B cell (primary cell): Measurements from ENCODE around the gene TNFRSF6B. TPM values are rescaled to one million over a fixed set of nuclear protein-coding genes. Genes with fewer than 3 reads are reported as not detected.

Experiments
- ATAC-seq: fragments of 200-7000 bp; cut with Tn5 transposase; one replicate; pipeline ENCODE4 v1.10.0; 2021; ENCODE audit warnings: low read depth, mild to moderate bottlenecking, moderate number of reproducible peaks, moderate library complexity
- CTCF ChIA-PET: fragments of 350-600 bp; sonication (Branson Sonifier 250); formaldehyde crosslinking; loops from one replicate; lab custom pipeline; 2021; ENCODE audit warnings: antibody characterized with exemption, inconsistent platforms; lab: Charles Lee
- POLR2A ChIA-PET: fragments of 350-600 bp; sonication (Branson Sonifier 250); formaldehyde crosslinking; loops from one replicate; lab custom pipeline; 2021; ENCODE audit warnings: antibody characterized with exemption; lab: Charles Lee
- DNase-seq: peaks from one replicate; pipeline ENCODE4 v3.0.0; 2013
- H2AFZ ChIP-seq: 2 replicates; pipeline ENCODE4 v1.6.1; 2012; ENCODE audit warnings: mild to moderate bottlenecking, low read depth, low read length; ENCODE audit not compliant: insufficient read depth, poor library complexity, severe bottlenecking
- H3K27ac ChIP-seq, 2 donors: 1 replicate in 1 of 2; 2 replicates in 1 of 2; pipeline ENCODE4 v1.5.1; 2012 to 2013; ENCODE audit warnings: low read length in 2 of 2, mild to moderate bottlenecking in 2 of 2, moderate library complexity in 1 of 2
- H3K27me3 ChIP-seq, 4 experiments: fragments of 200-600 bp in 1 of 4; sonication (generic) in 1 of 4; replicated peaks in 1 of 4; 1 replicate in 2 of 4; 2 replicates in 2 of 4; pipeline versions ENCODE4 v1.6.1 to v1.7.0; 2013 to 2016; ENCODE audit warnings: low read length in 3 of 4, mild to moderate bottlenecking in 2 of 4, mixed read lengths in 1 of 4, moderate library complexity in 1 of 4; ENCODE audit not compliant: insufficient read depth in 4 of 4, control insufficient read depth in 3 of 4; ENCODE audit errors: control extremely low read depth in 1 of 4
- H3K36me3 ChIP-seq, 2 experiments: replicated peaks in 1 of 2; 1 replicate in 1 of 2; 2 replicates in 1 of 2; pipeline versions ENCODE4 v1.6.1 to v1.7.1; 2013; ENCODE audit warnings: low read length in 1 of 2; ENCODE audit not compliant: insufficient read depth in 2 of 2, control insufficient read depth in 1 of 2; ENCODE audit errors: control extremely low read depth in 1 of 2, extremely low read depth in 1 of 2
- H3K4me1 ChIP-seq, 2 donors: fragments of 200-600 bp in 1 of 2; sonication (generic) in 1 of 2; 1 replicate in 1 of 2; 2 replicates in 1 of 2; pipeline versions ENCODE4 v1.5.1 to v1.6.1; 2013 to 2017; ENCODE audit warnings: low read length in 2 of 2; ENCODE audit not compliant: control insufficient read depth in 2 of 2, insufficient read depth in 2 of 2
- H3K4me2 ChIP-seq: replicated peaks from 2 replicates; pipeline ENCODE3; 2012; ENCODE audit warnings: mild to moderate bottlenecking, low read depth, low read length; ENCODE audit not compliant: poor library complexity, severe bottlenecking
- H3K4me3 ChIP-seq, 5 experiments: fragments of 200-600 bp in 1 of 5; sonication (generic) in 1 of 5; 1 replicate in 3 of 5; 2 replicates in 2 of 5; pipeline versions ENCODE4 v1.5.1 to v1.7.0; 2011 to 2016; ENCODE audit warnings: low read length in 4 of 5, mild to moderate bottlenecking in 4 of 5, low read depth in 2 of 5, control low read depth in 1 of 5, moderate library complexity in 1 of 5; ENCODE audit not compliant: insufficient read depth in 1 of 5; ENCODE audit errors: control extremely low read depth in 1 of 5, extremely low read depth in 1 of 5
- H3K79me2 ChIP-seq: fragments of 200-600 bp; sonication (generic); one replicate; pipeline ENCODE4 v1.6.0; 2016; ENCODE audit warnings: low read length; ENCODE audit not compliant: control insufficient read depth, insufficient read depth
- H3K9ac ChIP-seq: fragments of 200-600 bp; sonication (generic); 2 replicates; pipeline ENCODE4 v1.6.1; 2017; ENCODE audit warnings: mild to moderate bottlenecking, low read length, moderate library complexity
- H3K9me3 ChIP-seq, 3 donors: one replicate each; pipeline versions ENCODE4 v1.6.1 to v1.7.1; 2013; ENCODE audit warnings: low read length in 2 of 3; ENCODE audit not compliant: control insufficient read depth in 2 of 3, insufficient read depth in 1 of 3; ENCODE audit errors: control extremely low read depth in 1 of 3
- H4K20me1 ChIP-seq: 2 replicates; pipeline ENCODE4 v1.6.0; 2012; ENCODE audit warnings: mild to moderate bottlenecking, low read length; ENCODE audit not compliant: insufficient read depth, control insufficient read depth, poor library complexity, severe bottlenecking
- H3K27ac Mint-ChIP-seq: one replicate; pipeline ENCODE4 v1.8.0; 2021; ENCODE audit warnings: mixed read lengths
- H3K27me3 Mint-ChIP-seq: one replicate; pipeline ENCODE4 v1.8.0; 2021; ENCODE audit warnings: mixed read lengths
- H3K4me1 Mint-ChIP-seq: one replicate; pipeline ENCODE4 v1.8.0; 2021; ENCODE audit warnings: mixed read lengths
- H3K4me3 Mint-ChIP-seq: one replicate; pipeline ENCODE4 v1.8.0; 2021; ENCODE audit warnings: mixed read lengths
- H3K9me3 Mint-ChIP-seq: one replicate; pipeline ENCODE4 v1.8.0; 2022; ENCODE audit warnings: mixed read lengths; ENCODE audit not compliant: insufficient read depth
- CTCF ChIP-seq: fragments of 200-600 bp; IDR thresholded peaks from one replicate; pipeline ENCODE4 v1.8.0; 2022; ENCODE audit warnings: antibody characterized with exemption, mild to moderate bottlenecking
- EZH2 ChIP-seq: IDR thresholded peaks from 2 replicates; pipeline ENCODE4 v1.6.1; 2012; ENCODE audit warnings: borderline replicate concordance, low read depth, mild to moderate bottlenecking, moderate library complexity, low read length; ENCODE audit not compliant: insufficient read depth, poor library complexity, severe bottlenecking
- WGBS: methylation state at CpG from one replicate; pipeline ENCODE4 v1.1.5; 2013; ENCODE audit warnings: missing lambda C conversion rate; ENCODE audit not compliant: insufficient coverage; 5-methylcytosine and 5-hydroxymethylcytosine counted together
- intact Hi-C: fragments of 100-400 bp; cut with micrococcal nuclease; formaldehyde crosslinking; loops from one replicate; pipeline ENCODE4 v1.10.0; 2022
- polyA plus RNA-seq: library from polyadenylated mRNA; depleted of rRNA; stranded (reverse); fragments of >200 nt; gene quantifications from 2 replicates; pipeline ENCODE4 v1.2.3, GENCODE V29; 2012
- total RNA-seq, 2 donors: library from RNA; stranded (reverse); fragments of 120-200 nt in 1 of 2; gene quantifications; 1 replicate in 1 of 2; 2 replicates in 1 of 2; pipeline versions ENCODE4 v1.2.3 to v1.2.4, GENCODE V29; 2013 to 2022

Gene TNFRSF6B
- total and polyA plus RNA-seq, 2 donors (not counting 1 experiment from before 2014, with no cell fraction given), result 6.7 TPM; not detected in 1

- Histone ChIP-seq H3K27ac (no peak overlapping the region), H3K4me2 (peak overlapping the region; percentile 92), H3K9me3 (peaks cover 0 to 4% (median 0%) of the 10 kb centered on the region in 3 donors), H4K20me1 (no peaks in the 10 kb centered on the region), H3K4me1 (peaks cover 15 to 26% of the 10 kb centered on the region in 2 donors), H3K27me3 (peaks cover 0 to 31% (median 11%) of the 10 kb centered on the region in 4 experiments), H2AFZ (peak overlapping the region; percentile 73), H3K4me3 (peak overlapping the region in 3 of 5 experiments; percentile 45 to 59 (median 49)), H3K9ac (peak overlapping the region; percentile 49), H3K36me3 (no peaks in the 10 kb centered on the region), H3K79me2 (no peaks in the 10 kb centered on the region)
- H3K4me3 Mint-ChIP-seq, result peak overlapping the region; percentile 75
- ATAC-seq, result peak; percentile 23
- WGBS, result 30% methylated on average over 7 of the region's 11 CpGs
- DNase-seq, result no peak
- H3K27ac Mint-ChIP-seq, result no peak overlapping the region
- ChIA-PET POLR2A (no interaction called here), CTCF (interaction anchor here (1.1 kb wide), 1 partner anchor 10 kb away, joined by 4 read pairs; no protein-coding TSS in a partner anchor)
- TF ChIP-seq EZH2 (no peak), CTCF (no peak)
- H3K4me1 Mint-ChIP-seq, result peaks cover 11% of the 10 kb centered on the region
- H3K9me3 Mint-ChIP-seq, result no peaks in the 10 kb centered on the region
- intact Hi-C loops, result no loop called here
- H3K27me3 Mint-ChIP-seq, result no peaks in the 10 kb centered on the region
Measured at GRCh38 chr20:63651942-63652191, 44.6 kb upstream of the TNFRSF6B start.

GRCh38 chr20:63652192-63652980, 44.1 kb upstream of the TNFRSF6B start:
- H3K9ac ChIP-seq, result peak overlapping the region; percentile 49
- no peak for TF ChIP-seq EZH2
- no peak for TF ChIP-seq CTCF
- no peaks in the 10 kb centered on the region for H4K20me1 ChIP-seq
- intact Hi-C loops, result no loop called here
- H3K4me3 ChIP-seq, result peak overlapping the region in 4 of 5 experiments; percentile 28 to 59 (median 47)
- peaks cover 0 to 4% (median 0%) of the 10 kb centered on the region in 3 donors for H3K9me3 ChIP-seq
- H3K36me3 ChIP-seq, result no peaks in the 10 kb centered on the region
- H3K27ac Mint-ChIP-seq, result no peak overlapping the region
- peaks cover 0 to 31% (median 11%) of the 10 kb centered on the region in 4 experiments for H3K27me3 ChIP-seq
- no peaks in the 10 kb centered on the region for H3K27me3 Mint-ChIP-seq
- ChIA-PET POLR2A (no interaction called here), CTCF (interaction anchor here (1.1 kb wide), 1 partner anchor 10 kb away, joined by 4 read pairs; no protein-coding TSS in a partner anchor)
- peak overlapping the region; percentile 73 for H2AFZ ChIP-seq
- DNase-seq (peak; percentile 45), ATAC-seq (peak; percentile 48)
- H3K4me3 Mint-ChIP-seq, result peak overlapping the region; percentile 75
- H3K9me3 Mint-ChIP-seq, result no peaks in the 10 kb centered on the region
- H3K4me2 ChIP-seq, result peak overlapping the region; percentile 92
- H3K79me2 ChIP-seq, result no peaks in the 10 kb centered on the region
- H3K4me1 Mint-ChIP-seq, result peaks cover 11% of the 10 kb centered on the region
- WGBS, result 2% methylated on average over 74 of the region's 91 CpGs
- H3K27ac ChIP-seq, result no peak overlapping the region
- peaks cover 16 to 31% of the 10 kb centered on the region in 2 donors for H3K4me1 ChIP-seq
